OCI-LY1 (cell line): ENCODE results near the gene SLC39A8.

Experiments
- CTCF ChIP-seq: fragments of 200-600 bp; sonication (generic), shearing (Covaris generic); IDR thresholded peaks from 2 replicates; pipeline ENCODE4 v1.5.1; 2017; ENCODE audit warnings: mild to moderate bottlenecking, antibody characterized with exemption, low read length, moderate library complexity, mixed read lengths
- EZH2 ChIP-seq: fragments of 200-600 bp; sonication (generic), shearing (Covaris generic); IDR thresholded peaks from 2 replicates; pipeline ENCODE4 v1.8.0; 2017; ENCODE audit warnings: borderline replicate concordance, mixed run types, mild to moderate bottlenecking, antibody characterized with exemption, low read length, moderate library complexity, mixed read lengths

- TF ChIP-seq CTCF (no peak), EZH2 (no peak)
Measured at GRCh38 chr4:102268355-102268754, 76.9 kb downstream of the SLC39A8 start.
